M059J (cell line): Measurements from ENCODE around the gene TBCB. TPM values are rescaled to one million over a fixed set of nuclear protein-coding genes. Genes with fewer than 3 reads are reported as not detected.
"Not testable (repeated sequence)": the region's sequence is repeated elsewhere in the genome, so short reads cannot be mapped to it uniquely, and the experiment has no call there.

Experiments used
- DNase-seq: peaks from one replicate; pipeline ENCODE4 v3.0.0-alpha.2; 2012; ENCODE audit warnings: low read depth
- total RNA-seq: library from RNA; depleted of rRNA; stranded (reverse); fragments of >200 nt; shearing (Covaris generic); gene quantifications from 2 replicates; pipeline ENCODE4 v1.2.3, GENCODE V29; 2014; rRNA removed

Gene TBCB, protein sequence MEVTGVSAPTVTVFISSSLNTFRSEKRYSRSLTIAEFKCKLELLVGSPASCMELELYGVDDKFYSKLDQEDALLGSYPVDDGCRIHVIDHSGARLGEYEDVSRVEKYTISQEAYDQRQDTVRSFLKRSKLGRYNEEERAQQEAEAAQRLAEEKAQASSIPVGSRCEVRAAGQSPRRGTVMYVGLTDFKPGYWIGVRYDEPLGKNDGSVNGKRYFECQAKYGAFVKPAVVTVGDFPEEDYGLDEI
- 307 and 372 TPM in 2 replicates for total RNA-seq

DNA sequence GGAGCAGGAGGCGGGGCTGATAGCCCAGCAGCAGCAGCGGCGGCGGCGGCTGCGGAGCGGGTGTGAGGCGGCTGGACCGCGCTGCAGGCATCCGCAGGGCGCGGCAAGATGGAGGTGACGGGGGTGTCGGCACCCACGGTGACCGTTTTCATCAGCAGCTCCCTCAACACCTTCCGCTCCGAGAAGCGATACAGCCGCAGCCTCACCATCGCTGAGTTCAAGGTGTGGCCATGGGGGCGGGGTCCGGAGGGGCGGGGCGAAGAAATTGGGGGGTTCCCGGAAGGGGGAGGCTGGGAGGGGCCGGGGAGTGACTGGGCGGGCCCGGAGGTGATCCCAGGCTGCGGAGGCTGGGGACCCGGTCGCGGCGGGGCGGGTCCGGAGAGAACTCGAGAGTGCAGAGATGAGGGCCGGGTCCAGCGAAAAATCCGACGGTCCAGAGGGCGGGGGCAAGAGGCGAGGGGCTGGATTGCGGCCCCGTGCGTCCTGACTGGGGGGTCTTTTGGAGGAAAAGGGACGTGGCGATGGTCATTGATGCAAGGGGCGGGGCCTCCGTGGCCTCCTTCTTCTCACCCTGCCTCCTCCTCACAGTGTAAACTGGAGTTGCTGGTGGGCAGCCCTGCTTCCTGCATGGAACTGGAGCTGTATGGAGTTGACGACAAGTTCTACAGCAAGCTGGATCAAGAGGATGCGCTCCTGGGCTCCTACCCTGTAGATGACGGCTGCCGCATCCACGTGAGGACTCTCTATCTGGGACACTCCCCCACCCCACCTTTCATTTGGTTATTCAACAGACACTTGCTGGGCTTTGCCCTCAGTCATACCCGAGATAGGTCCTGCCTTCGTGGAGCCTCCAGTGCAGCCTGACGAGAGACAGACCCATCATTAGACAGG is at the start of gene TBCB:
Gene TBCB (plus strand): TSS at position 16 of the 891 bp plus-strand sequence. CDS start 93 bp downstream, at position 109.
- DNase-seq = no peak

GRCh38 chr19:36067681-36068080 is 47.6 kb upstream of the TBCB start:
- no peak for DNase-seq

DNA sequence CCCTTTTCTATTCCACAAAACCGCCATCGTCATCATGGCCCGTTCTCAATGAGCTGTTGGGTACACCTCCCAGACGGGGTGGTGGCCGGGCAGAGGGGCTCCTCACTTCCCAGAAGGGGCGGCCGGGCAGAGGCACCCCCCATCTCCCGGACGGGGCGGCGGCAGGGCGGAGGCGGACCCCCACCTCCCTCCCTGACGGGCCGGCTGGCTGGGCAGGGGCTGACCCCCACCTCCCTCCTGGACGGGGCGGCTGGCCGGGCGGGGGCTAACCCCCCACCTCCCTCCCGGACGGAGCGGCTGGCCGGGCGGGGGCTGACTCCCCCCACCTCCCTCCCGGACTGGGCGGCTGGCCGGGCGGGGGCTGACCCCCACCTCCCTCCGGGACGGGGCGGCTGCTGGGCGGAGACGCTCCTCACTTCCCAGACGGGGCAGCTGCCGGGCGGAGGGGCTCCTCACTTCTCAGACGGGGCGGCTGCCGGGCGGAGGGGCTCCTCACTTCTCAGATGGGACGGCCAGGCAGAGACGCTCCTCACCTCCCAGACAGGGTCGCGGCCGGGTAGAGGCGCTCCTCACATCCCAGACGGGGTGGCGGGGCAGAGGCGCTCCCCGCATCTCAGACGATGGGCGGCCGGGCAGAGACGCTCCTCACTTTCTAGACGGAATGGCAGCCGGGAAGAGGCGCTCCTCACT is 46.3 kb upstream of the TBCB start:
- DNase-seq = not testable (repeated sequence)

DNA sequence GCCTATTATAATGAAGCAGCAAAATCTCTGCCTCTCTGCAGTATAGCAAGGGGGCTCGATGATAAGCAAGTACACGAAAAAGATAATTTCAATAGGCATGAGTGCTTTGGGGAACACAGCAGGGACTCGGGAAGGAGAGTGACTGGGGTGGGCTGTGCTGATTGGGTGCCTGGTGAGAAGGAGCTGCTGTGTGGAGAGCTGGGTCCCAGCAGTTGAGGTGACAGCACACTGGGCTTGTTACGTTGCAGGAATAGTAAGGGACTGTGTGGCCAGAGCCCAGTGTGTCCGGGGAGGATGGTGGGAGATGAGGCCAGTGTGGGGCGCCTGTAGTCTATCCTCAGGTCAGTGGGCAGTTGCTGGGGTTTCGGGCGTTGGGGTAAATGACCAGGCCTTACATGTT is 43.2 kb upstream of the TBCB start:
- DNase-seq = no peak

GRCh38 chr19:36073121-36073876 is 42.0 kb upstream of the TBCB start:
- no peak for DNase-seq

GRCh38 chr19:36079389-36079945 is 35.8 kb upstream of the TBCB start:
- DNase-seq = no peak

- DNase-seq = no peak
These were observed 33.9 kb upstream of the TBCB start for GRCh38 chr19:36081385-36081784.

- no peak for DNase-seq
These were observed 33.4 kb upstream of the TBCB start for GRCh38 chr19:36081894-36082293.

- DNase-seq = no peak
These were observed 32.4 kb upstream of the TBCB start for GRCh38 chr19:36082916-36083315.

DNA sequence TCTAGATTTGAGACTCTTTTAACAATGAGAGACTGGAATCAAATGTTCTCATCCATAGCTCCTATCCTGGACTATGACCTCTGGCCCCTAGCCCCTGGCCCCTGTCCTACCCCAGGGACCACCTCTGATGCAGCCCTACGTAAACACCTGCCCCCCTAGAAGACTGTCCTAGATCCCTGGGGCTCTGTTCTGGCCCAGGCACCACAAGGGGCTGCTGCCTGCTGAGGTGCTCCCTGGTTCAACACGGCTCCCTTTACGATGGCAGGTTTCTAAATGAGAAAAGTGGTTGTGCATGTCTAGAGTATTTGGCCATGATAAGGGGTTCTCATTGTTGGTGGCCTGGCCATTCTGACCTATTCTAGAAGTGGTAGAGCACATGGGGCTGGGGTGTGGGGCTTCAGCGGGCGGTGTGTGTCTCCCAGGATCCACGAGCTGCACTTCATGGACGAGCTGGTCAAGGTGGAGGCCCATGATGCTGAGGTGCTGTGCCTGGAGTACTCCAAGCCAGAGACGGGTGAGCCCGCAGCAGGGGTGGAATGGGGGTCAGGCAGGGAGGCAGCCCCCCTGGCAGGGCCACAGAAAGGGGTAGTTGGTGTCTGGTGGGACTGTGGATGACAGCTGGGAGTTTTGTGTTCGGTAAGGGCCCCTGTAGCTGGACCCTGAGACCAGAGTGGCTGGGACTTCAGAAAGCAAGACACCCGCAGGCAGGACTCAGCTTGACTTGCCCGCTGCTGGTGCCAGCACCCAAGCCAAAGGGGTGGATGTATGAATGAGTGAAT is 30.8 kb upstream of the TBCB start:
- no peak for DNase-seq

DNA sequence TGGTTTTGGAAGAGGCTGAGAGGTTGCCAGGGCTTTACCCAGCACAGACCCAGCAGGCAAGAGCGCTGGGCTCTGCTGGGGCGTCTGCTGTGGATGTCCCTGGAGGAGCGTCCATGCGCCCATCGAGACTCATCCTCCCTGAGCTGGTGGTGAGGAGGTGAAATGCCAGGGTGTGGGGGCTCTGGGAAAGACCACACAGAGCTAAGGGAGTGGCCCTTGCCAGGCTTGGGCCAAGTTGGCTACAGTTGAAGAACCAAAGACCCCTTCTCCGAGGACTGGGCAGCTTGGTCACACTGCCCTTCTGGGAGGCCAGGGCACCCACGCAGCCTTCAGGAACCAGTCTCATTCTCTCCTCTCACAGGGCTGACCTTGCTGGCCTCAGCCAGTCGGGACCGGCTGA is 28.9 kb upstream of the TBCB start:
- DNase-seq = no peak

DNA sequence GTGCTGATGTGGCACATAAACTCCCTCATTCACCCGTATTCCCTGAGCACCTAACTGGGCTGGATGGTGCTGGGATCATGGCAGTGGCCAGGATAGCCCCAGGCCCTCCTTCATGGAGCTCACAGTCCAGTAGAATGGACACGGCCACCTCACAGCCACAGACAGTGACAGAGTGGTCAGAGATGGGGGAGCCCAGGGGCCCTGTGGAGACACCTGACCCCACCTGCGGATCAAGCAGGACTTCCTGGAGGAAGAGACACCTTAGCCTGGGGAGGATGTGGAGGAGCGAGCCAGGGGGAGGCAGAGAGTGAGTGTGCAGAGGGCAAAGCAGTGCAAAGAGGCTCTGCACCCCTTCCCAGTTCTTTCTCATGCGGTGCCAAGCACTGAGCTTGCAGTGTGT is 25.4 kb upstream of the TBCB start:
- DNase-seq = no peak

- DNase-seq = no peak
These were observed 24.2 kb upstream of the TBCB start for GRCh38 chr19:36090910-36091695.

DNA sequence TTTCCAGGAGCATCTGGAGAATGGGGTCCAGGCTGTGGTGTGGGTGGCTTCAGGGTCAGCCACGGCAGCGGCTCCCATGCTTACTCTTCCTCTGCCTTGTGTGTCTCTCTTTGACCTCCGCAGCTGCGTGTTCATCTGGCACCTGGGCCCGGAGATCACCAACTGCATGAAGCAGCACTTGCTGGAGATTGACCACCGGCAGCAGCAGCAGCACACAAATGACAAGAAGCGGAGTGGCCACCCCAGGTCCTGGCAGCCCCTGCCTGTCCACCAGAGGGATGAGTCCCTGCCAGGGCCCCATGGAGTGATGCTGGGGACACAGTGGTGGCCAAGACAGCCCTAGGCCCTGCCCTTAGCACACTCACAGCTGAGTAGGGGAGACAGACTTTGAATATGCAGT is 22.7 kb upstream of the TBCB start:
- DNase-seq = no peak

GRCh38 chr19:36093146-36093662 is 22.1 kb upstream of the TBCB start:
- DNase-seq = no peak

DNA sequence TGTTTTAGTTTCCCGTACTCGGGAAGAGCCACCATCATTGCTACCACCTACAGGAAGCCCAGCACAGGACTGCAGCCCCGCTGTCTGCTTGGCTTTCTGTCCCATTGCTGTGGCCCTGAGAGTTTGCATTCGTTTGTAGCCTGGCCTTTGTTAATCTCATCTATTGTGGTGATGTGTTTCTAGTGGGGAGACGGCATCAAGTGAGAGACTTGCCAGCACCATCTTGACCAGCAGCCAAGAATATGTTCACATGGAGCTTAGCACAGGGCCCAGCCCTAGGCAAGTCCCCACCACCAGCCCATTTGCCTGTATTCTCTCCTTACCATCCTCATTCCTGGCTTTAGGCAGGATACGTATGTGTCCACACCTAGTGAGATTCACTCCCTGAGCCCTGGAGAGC is 21.6 kb upstream of the TBCB start:
- DNase-seq = no peak

DNA sequence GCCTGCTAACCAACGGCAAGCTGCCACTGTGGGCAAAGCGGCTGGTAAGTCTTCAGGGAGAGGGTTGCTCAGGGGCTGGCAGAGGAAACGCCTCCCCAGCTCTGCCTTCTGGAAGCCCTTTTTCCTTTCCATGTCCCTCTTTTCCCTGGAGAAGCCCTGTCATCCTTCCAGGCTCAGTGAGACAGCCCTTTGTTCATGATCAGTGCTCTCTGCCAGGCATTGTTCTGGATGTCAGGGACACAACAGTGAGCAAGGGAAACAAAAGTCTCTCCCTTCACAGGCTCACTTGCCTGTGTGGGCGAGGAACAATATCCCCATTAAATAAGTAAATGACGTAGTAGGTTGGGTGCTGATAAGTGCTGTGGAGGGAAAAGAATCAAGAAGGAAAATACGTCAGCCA is 18.2 kb upstream of the TBCB start:
- no peak for DNase-seq

DNA sequence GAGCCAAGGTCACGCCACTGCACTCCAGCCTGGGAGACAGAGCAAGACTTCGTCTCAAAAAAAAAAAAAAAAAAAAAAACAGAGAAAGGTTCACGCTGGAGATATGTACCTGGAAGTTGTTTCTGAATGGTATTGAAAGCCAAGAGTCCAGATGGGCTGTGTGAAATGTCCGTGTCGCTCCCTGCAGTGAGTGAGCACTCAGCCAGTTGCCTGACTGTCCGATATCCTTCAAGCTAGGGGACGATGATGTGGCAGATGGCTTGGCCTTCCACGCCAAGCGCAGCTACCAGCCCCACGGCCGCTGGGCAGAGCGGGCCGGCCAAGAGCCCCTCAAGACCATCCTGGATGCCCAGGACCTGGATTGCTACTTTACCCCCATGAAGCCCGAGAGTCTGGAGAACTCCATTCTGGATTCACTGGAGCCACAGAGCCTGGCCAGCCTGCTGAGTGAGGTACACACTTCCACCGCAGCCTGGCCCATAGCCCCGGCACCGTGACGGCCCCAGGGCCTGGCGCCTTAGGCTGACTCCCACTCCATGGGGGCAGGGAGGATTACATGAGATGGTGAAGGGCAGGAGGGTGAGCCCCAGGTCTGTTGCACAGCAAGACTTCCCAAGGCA is 16.0 kb upstream of the TBCB start:
- DNase-seq = no peak

DNA sequence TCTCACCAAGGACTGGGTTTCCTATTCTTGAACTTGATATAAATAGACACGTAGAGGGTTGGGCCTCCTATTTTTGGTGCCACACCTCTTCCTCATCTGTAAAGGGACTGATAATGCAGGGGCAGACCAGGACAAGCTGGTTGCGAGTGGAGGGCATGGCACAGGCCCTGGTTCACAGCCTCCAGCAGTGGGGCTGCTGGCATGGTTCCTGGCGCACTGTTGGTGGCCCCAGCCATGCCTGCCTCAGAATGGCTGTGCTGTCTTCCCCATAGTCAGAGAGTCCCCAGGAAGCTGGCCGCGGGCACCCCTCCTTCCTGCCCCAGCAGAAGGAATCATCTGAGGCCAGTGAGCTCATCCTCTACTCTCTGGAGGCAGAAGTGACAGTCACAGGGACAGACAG is 14.8 kb upstream of the TBCB start:
- DNase-seq = no peak
